PC-3 (cell line): Measurements from ENCODE around the gene PCDHGA8. TPM values are rescaled to one million over a fixed set of nuclear protein-coding genes. Genes with fewer than 3 reads are reported as not detected.
"Not testable (repeated sequence)": the region's sequence is repeated elsewhere in the genome, so short reads cannot be mapped to it uniquely, and the experiment has no call there.

ENCODE experiments used
- ATAC-seq: fragments of 200-7000 bp; cut with Tn5 transposase; 2 replicates; pipeline ENCODE4 v1.9.1; 2020; ENCODE audit warnings: mild to moderate bottlenecking, moderate library complexity
- BruUV-seq: library from RNA; stranded (reverse); fragments of 400-500 nt; replicated peaks from 2 replicates; lab custom pipeline; 2021; lab: Mats Ljungman, UMichigan
- CTCF ChIA-PET: fragments of 300-600 bp; sonication (Branson Sonifier 250); formaldehyde crosslinking; loops from one replicate; lab custom pipeline; 2022; ENCODE audit warnings: antibody characterized with exemption; lab: Charles Lee
- POLR2A ChIA-PET: fragments of 300-600 bp; sonication (Branson Sonifier 250); formaldehyde crosslinking; loops from one replicate; lab custom pipeline; 2022; ENCODE audit warnings: antibody characterized with exemption; ENCODE audit not compliant: unreplicated experiment; lab: Charles Lee
- DNase-seq: peaks from one replicate; pipeline ENCODE4 v3.0.0-alpha.2; 2015
- H2AFZ ChIP-seq: fragments of 300-600 bp; sonication (generic); 2 replicates; pipeline ENCODE4 v1.6.0; 2016; ENCODE audit warnings: antibody characterized with exemption, low read length
- H3F3A ChIP-seq: fragments of 300-600 bp; sonication (generic); one replicate; pipeline ENCODE4 v1.6.0; 2017; ENCODE audit warnings: antibody characterized with exemption, low read length, control low read depth, mild to moderate bottlenecking; ENCODE audit not compliant: unreplicated experiment
- H3K27ac ChIP-seq: fragments of 300-600 bp; sonication (generic); 2 replicates; pipeline ENCODE4 v1.5.1; 2016; ENCODE audit warnings: mild to moderate bottlenecking, low read length
- H3K27me3 ChIP-seq: fragments of 300-600 bp; sonication (generic); 2 replicates; pipeline ENCODE4 v1.6.1; 2016; ENCODE audit warnings: low read length, mixed read lengths
- H3K36me3 ChIP-seq: fragments of 300-600 bp; sonication (generic); 2 replicates; pipeline ENCODE4 v1.6.1; 2016; ENCODE audit warnings: low read depth, mixed run types, low read length, mixed read lengths
- H3K4me1 ChIP-seq: fragments of 300-600 bp; sonication (generic); 2 replicates; pipeline ENCODE4 v1.5.1; 2016; ENCODE audit warnings: low read length; ENCODE audit not compliant: insufficient read depth
- H3K4me2 ChIP-seq: fragments of 300-600 bp; sonication (generic); 2 replicates; pipeline ENCODE4 v1.6.0; 2016; ENCODE audit warnings: low read length
- H3K4me3 ChIP-seq: fragments of 300-600 bp; sonication (generic); 2 replicates; pipeline ENCODE4 v1.5.1; 2016; ENCODE audit warnings: mild to moderate bottlenecking, low read length, mixed read lengths
- H3K79me2 ChIP-seq: fragments of 300-600 bp; sonication (generic); 2 replicates; pipeline ENCODE4 v1.6.1; 2017; ENCODE audit warnings: low read length, mixed read lengths
- H3K9ac ChIP-seq: fragments of 300-600 bp; sonication (generic); 2 replicates; pipeline ENCODE4 v1.6.0; 2016; ENCODE audit warnings: mild to moderate bottlenecking, low read length
- H3K9me2 ChIP-seq: fragments of 300-600 bp; sonication (generic); replicated peaks from 2 replicates; pipeline ENCODE4 v1.6.1; 2016; ENCODE audit warnings: mixed run types, low read length, mixed read lengths
- H3K9me3 ChIP-seq: fragments of 300-600 bp; sonication (generic); 2 replicates; pipeline ENCODE4 v1.6.1; 2016; ENCODE audit warnings: low read length, mixed read lengths
- H4K20me1 ChIP-seq: fragments of 300-600 bp; sonication (generic); 2 replicates; pipeline ENCODE4 v1.6.1; 2016; ENCODE audit warnings: low read length, mixed read lengths
- CTCF ChIP-seq: fragments of 300-600 bp; sonication (generic); conservative IDR thresholded peaks from 2 replicates; pipeline ENCODE4 v1.5.1; 2017; ENCODE audit warnings: antibody characterized with exemption, low read depth, mild to moderate bottlenecking, low read length
- EZH2 ChIP-seq: fragments of 300-600 bp; sonication (generic); IDR thresholded peaks from one replicate; pipeline ENCODE4 v1.6.1; 2017; ENCODE audit warnings: antibody characterized with exemption, mild to moderate bottlenecking, low read length; ENCODE audit not compliant: unreplicated experiment
- EZH2phosphoT487 ChIP-seq: fragments of 300-600 bp; sonication (generic); IDR thresholded peaks from 2 replicates; pipeline ENCODE4 v1.6.1; 2018; ENCODE audit warnings: mild to moderate bottlenecking, antibody characterized with exemption, low read length, borderline replicate concordance
- intact Hi-C: fragments of 100-400 bp; cut with micrococcal nuclease; formaldehyde crosslinking; loops from 2 replicates; pipeline ENCODE4 v1.9.0; 2023
- total RNA-seq: library from RNA; depleted of rRNA; stranded (reverse); fragments of >200 nt; gene quantifications from 2 replicates; pipeline ENCODE4 v1.2.3, GENCODE V29; 2014

The PCDHGA8 gene
- total RNA-seq, 1 experiment from 2014 or later = 0.51 TPM

- ATAC-seq (no peak), DNase-seq (no peak)
- H3K27ac ChIP-seq = no peak within 1 kb of the TSS
- peaks cover 9% of the 10 kb centered on the region; the same call in 1 of the 2 replicates for H3K36me3 ChIP-seq
- intact Hi-C loops = no loop called here
- H3F3A ChIP-seq = no peaks in the 10 kb centered on the region
- no peak within 1 kb of the TSS for H3K4me3 ChIP-seq
- no peaks in the 10 kb centered on the region for H3K9me2 ChIP-seq
- BruUV-seq = no TSS peak
- ChIA-PET CTCF (no interaction called here), POLR2A (no interaction called here)
- no peak within 1 kb of the TSS for H3K4me2 ChIP-seq
- no peaks in the 10 kb centered on the region for H4K20me1 ChIP-seq
- H2AFZ ChIP-seq = no peak within 1 kb of the TSS
- no peaks in the 10 kb centered on the region for H3K4me1 ChIP-seq
- no peaks in the 10 kb centered on the region for H3K79me2 ChIP-seq
- no peak for TF ChIP-seq CTCF
- TF ChIP-seq EZH2phosphoT487 = no peak
- TF ChIP-seq EZH2 = no peak
- H3K9ac ChIP-seq = no peak within 1 kb of the TSS
- H3K27me3 ChIP-seq = no peaks in the 10 kb centered on the region
- peaks cover 14% of the 10 kb centered on the region; the same call in 1 of the 2 replicates for H3K9me3 ChIP-seq
Observed at GRCh38 chr5:141402553-141403243, 10.3 kb downstream of the PCDHGA8 start, which contains the start of gene PCDHGA9. Gene PCDHGA9, plus strand, starts transcription at chr5:141402778. Its CDS starts 175 bp downstream, at chr5:141402953.

GRCh38 chr5:141403387-141403786 is 11.0 kb downstream of the PCDHGA8 start:
- peaks cover 9% of the 10 kb centered on the region; the same call in 1 of the 2 replicates for H3K36me3 ChIP-seq
- H3K27me3 ChIP-seq = no peaks in the 10 kb centered on the region
- ChIA-PET CTCF (no interaction called here), POLR2A (no interaction called here)
- no peak overlapping the region for H3K4me2 ChIP-seq
- H3K9me2 ChIP-seq = no peaks in the 10 kb centered on the region
- no peak overlapping the region for H3K4me3 ChIP-seq
- no peaks in the 10 kb centered on the region for H4K20me1 ChIP-seq
- no peak overlapping the region for H3K9ac ChIP-seq
- H3K4me1 ChIP-seq = no peaks in the 10 kb centered on the region
- no peaks in the 10 kb centered on the region for H3K79me2 ChIP-seq
- no peaks in the 10 kb centered on the region for H3F3A ChIP-seq
- no peak overlapping the region for H3K27ac ChIP-seq
- H3K9me3 ChIP-seq = peaks cover 14% of the 10 kb centered on the region; the same call in 1 of the 2 replicates
- BruUV-seq = no TSS peak
- TF ChIP-seq EZH2 (no peak), EZH2phosphoT487 (no peak), CTCF (no peak)
- H2AFZ ChIP-seq = no peak overlapping the region
- intact Hi-C loops = no loop called here
- DNase-seq (no peak), ATAC-seq (no peak)

- H3K9me2 ChIP-seq, H3K4me2 ChIP-seq, POLR2A ChIA-PET, H3K4me1 ChIP-seq, H4K20me1 ChIP-seq, ATAC-seq, H3K27ac ChIP-seq, H3K9ac ChIP-seq, H3K79me2 ChIP-seq, H3K27me3 ChIP-seq, intact Hi-C loops, H3F3A ChIP-seq, H3K36me3 ChIP-seq, BruUV-seq, CTCF ChIA-PET, DNase-seq, H3K4me3 ChIP-seq, H2AFZ ChIP-seq: not testable (repeated sequence)
- H3K9me3 ChIP-seq = 0 out of 2 replicates have a peak, but pooled peaks cover 11% of the 10 kb centered on the region
Observed at GRCh38 chr5:141407790-141408505, 15.5 kb downstream of the PCDHGA8 start, which contains the start of gene PCDHGB6. Gene PCDHGB6, plus strand, starts transcription at chr5:141408021. Its CDS starts 182 bp downstream, at chr5:141408203.
